Ectodermal cell (in vitro differentiated cells): Measurements from ENCODE around the gene TMEM200A.

Experiments
- H3K27ac ChIP-seq: 2 replicates; pipeline ENCODE4 v1.7.0; 2013; ENCODE audit warnings: mild to moderate bottlenecking, low read depth, low read length; ENCODE audit not compliant: insufficient read depth, poor library complexity, severe bottlenecking
- H3K27me3 ChIP-seq: 2 replicates; pipeline ENCODE4 v1.7.0; 2013; ENCODE audit warnings: mild to moderate bottlenecking, low read length; ENCODE audit not compliant: insufficient read depth, control insufficient read depth, poor library complexity, severe bottlenecking
- H3K36me3 ChIP-seq: one replicate; pipeline ENCODE4 v1.7.0; 2013; ENCODE audit warnings: low read length; ENCODE audit not compliant: control insufficient read depth, insufficient read depth
- H3K4me1 ChIP-seq: one replicate; pipeline ENCODE4 v1.7.0; 2013; ENCODE audit warnings: low read length; ENCODE audit not compliant: control insufficient read depth, insufficient read depth
- H3K4me3 ChIP-seq: 2 replicates; pipeline ENCODE4 v1.7.0; 2013; ENCODE audit warnings: low read depth, low read length, control low read depth; ENCODE audit not compliant: insufficient read depth
- H3K9me3 ChIP-seq: 2 replicates; pipeline ENCODE4 v1.7.0; 2013; ENCODE audit warnings: mild to moderate bottlenecking, low read length, moderate library complexity; ENCODE audit not compliant: control insufficient read depth
- WGBS, 2 experiments: methylation state at CpG; one replicate each; pipeline ENCODE4 v1.1.7; 2013; ENCODE audit warnings: missing lambda C conversion rate in 2 of 2; 5-methylcytosine and 5-hydroxymethylcytosine counted together

Gene TMEM200A

DNA sequence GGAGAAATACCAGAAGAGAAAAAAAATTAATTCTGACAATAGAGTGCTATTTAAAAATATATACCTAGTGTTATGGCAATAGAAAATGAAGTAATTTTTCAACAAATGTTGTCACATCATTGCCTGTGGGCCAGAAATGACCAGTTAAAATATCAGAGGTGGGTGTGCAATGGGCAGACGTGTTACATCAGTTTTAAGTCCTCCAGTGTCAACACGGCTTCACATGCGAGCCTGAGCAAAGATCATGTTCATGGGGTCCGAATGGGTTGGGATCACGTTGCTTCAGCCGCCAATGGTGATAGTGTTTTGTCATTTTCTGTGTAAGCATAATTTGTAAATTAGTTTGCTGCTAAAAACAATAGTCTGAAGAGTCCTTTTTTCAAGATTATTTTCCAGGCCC is 27.5 kb downstream of the TMEM200A start:
- no peaks in the 10 kb centered on the region for H3K9me3 ChIP-seq
- H3K27ac ChIP-seq: no peak overlapping the region
- H3K4me1 ChIP-seq: no peaks in the 10 kb centered on the region
- 94 to 96% methylated on average over 6 of the region's 6 CpGs for WGBS, 2 experiments
- no peaks in the 10 kb centered on the region for H3K36me3 ChIP-seq
- H3K4me3 ChIP-seq: no peak overlapping the region
- no peaks in the 10 kb centered on the region for H3K27me3 ChIP-seq

DNA sequence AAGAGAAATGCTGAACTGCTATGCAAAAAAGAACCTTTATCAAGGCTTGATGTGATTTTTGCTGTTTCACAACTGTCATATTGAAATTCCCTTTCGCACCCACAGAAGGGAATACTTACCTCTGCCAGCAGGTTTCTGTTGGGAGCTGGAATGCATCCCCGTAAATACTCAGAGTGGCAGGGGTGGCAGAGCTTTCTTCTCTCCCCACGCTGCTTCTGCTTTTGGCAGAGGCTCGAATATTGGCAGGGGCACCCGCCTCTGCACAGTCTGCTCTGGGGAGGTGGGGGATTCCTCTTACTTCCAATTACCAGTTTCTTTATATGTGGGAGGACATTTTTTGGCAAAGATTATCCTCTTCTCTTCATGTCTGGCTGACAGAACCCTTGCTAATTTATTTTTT is 28.4 kb downstream of the TMEM200A start:
- no peak overlapping the region for H3K4me3 ChIP-seq
- H3K27ac ChIP-seq: no peak overlapping the region
- no peaks in the 10 kb centered on the region for H3K27me3 ChIP-seq
- no peaks in the 10 kb centered on the region for H3K9me3 ChIP-seq
- H3K36me3 ChIP-seq: no peaks in the 10 kb centered on the region
- H3K4me1 ChIP-seq: no peaks in the 10 kb centered on the region
- WGBS, 2 experiments: 91 to 98% methylated on average over 3 to 5 of the region's 5 CpGs

DNA sequence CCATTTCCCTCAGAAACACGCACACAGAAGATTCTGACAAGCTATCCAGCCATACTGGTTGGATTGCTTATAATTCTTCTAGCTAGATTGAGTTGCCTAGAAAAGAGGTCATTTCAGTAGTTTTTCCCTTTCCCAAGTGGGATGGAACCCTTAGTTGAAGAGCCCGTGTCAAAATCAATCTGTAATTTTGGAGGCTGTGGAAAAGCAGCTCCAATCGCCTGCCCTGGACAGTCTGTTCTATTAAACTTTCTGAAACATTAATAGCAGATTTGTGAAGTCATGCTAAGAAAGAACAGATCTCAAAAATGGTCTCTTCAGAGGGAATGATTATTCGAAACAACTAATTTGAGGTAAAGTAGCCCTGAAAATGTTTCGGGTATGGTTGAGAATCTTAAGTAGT is 29.3 kb downstream of the TMEM200A start:
- H3K27me3 ChIP-seq: no peaks in the 10 kb centered on the region
- no peaks in the 10 kb centered on the region for H3K4me1 ChIP-seq
- 96 to 97% methylated on average over 5 of the region's 5 CpGs for WGBS, 2 experiments
- H3K9me3 ChIP-seq: no peaks in the 10 kb centered on the region
- H3K27ac ChIP-seq: no peak overlapping the region
- no peak overlapping the region for H3K4me3 ChIP-seq
- H3K36me3 ChIP-seq: no peaks in the 10 kb centered on the region

DNA sequence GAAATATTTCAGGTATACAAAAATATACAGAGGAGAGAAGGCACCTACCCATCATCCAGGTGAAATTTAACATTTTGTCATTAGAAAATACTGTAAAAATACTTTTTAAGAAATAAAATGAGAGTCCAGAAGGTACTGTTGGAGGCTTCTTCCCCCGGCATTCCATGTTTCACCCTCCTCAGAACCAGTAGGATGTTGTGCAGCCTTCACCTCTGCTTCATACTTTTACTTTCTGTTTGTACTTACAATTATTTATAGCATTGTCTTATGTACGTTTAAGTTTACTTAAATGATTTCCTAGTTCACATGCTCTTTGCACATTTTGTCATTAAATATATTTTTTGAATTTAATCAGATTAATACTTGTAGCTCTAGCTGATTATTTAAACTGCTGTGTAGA is 30.9 kb downstream of the TMEM200A start:
- no peaks in the 10 kb centered on the region for H3K4me1 ChIP-seq
- WGBS, 2 experiments: 100% methylated on average over 1 to 2 of the region's 2 CpGs
- H3K36me3 ChIP-seq: no peaks in the 10 kb centered on the region
- no peaks in the 10 kb centered on the region for H3K9me3 ChIP-seq
- no peak overlapping the region for H3K27ac ChIP-seq
- H3K4me3 ChIP-seq: no peak overlapping the region
- H3K27me3 ChIP-seq: no peaks in the 10 kb centered on the region

DNA sequence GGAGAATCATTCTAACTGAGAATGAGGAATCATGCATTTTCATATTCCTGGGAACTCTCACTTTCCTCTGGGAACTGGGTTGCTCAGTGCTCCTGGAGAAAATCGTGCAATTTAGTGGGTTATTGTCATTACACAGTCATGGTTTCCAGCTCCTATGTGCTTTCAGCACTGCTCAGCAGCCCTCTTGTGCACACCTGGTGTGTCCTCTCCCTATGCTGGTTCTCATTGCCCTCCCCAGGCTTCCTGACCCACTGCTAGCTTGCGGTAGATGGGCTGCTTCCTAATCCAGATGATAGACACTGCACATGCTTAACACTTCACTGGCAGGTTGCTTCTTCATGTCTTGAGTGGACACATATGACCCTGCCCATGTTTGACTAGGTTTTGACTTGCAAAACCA is 39.7 kb downstream of the TMEM200A start:
- 95 to 98% methylated on average over 2 of the region's 2 CpGs for WGBS, 2 experiments
- H3K36me3 ChIP-seq: no peaks in the 10 kb centered on the region
- no peak overlapping the region for H3K27ac ChIP-seq

DNA sequence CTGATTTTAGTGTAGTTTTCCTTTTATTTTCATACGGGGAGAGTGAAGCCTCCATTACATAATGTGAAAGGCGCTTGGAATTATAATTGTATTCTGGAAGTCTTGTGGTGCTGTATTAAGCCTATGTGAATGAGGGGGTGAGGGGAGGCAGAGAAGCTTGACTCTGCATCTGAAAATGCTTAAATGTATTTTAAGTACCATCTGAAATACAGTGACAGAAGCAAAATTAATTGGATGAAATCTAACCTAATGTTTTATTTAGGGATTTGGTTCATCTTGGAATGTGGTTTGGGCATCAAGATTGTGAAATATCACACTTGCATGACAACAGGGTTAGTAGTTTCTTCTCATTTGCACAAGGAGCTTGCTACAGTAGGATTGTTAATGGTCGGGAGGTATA is 41.2 kb downstream of the TMEM200A start:
- no peaks in the 10 kb centered on the region for H3K27me3 ChIP-seq
- H3K27ac ChIP-seq: no peak overlapping the region
- peaks cover 6% of the 10 kb centered on the region for H3K4me1 ChIP-seq
- WGBS, 2 experiments: 59 to 62% methylated on average over 3 of the region's 3 CpGs
- peaks cover under 1% of the 10 kb centered on the region for H3K36me3 ChIP-seq
- H3K9me3 ChIP-seq: no peaks in the 10 kb centered on the region
- H3K4me3 ChIP-seq: no peak overlapping the region

More for the DNA sequence above, 39.7 kb downstream of the TMEM200A start:
- no peak overlapping the region for H3K4me3 ChIP-seq
- H3K27me3 ChIP-seq: no peaks in the 10 kb centered on the region
- peaks cover 6% of the 10 kb centered on the region for H3K4me1 ChIP-seq
- H3K9me3 ChIP-seq: no peaks in the 10 kb centered on the region

DNA sequence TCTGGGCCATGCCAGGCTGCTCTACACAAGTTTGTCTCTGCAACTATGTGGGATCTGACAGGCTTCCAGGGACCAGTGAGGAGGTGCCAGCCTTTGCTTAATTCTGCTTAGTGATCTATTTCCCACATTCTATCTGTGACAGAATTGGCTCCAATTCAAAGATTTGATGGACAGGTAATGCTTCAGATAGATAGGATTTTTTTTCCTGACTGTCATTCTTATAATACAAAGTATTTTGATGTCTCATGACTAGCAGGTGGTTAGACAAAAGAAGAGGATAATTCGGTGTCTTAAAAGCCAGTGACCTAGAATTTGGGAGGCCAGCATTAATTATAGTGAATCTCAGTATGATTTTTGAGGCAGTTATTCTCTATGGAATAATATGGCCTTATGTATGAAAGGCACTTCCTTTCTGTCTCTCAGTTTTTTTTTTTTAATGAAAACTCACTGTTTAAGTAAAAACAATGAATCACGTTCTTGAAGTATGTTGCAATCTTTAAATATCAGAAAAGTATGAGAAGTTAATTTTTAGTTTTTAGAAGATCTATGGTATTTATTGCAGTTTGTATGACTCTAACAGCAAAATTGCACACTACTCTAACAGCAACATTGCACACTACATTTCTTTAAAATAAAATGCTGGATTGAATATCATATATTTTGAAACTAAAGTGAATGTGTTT is 43.7 kb downstream of the TMEM200A start:
- Histone ChIP-seq H3K9me3 (no peaks in the 10 kb centered on the region), H3K27me3 (no peaks in the 10 kb centered on the region), H3K27ac (no peak overlapping the region), H3K36me3 (peaks cover 3% of the 10 kb centered on the region), H3K4me1 (peaks cover 6% of the 10 kb centered on the region), H3K4me3 (no peak overlapping the region)
- WGBS, 2 experiments: 96 to 97% methylated on average over 1 to 2 of the region's 2 CpGs

DNA sequence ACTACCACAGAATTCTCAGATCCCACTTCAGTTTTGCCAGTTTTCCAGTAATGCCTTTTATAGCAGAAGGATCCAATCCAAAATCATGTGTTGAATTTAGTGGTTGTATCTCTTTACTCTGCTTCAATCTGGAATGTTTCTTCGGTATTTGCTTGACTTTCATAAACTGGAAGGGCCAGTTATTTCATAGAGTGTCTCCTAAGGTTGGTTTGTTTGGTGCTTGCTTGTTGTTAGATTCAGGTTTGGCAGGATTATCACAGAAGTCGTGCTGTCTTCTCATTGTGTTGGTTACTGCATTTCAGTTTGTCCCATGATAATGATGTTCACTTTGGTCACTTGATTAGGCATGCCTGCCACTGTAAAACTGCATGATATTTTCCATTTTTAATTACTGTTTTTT is 45.7 kb downstream of the TMEM200A start:
- Histone ChIP-seq H3K36me3 (peaks cover 3% of the 10 kb centered on the region), H3K4me3 (no peak overlapping the region), H3K27ac (no peak overlapping the region), H3K4me1 (peaks cover 6% of the 10 kb centered on the region), H3K9me3 (no peaks in the 10 kb centered on the region), H3K27me3 (no peaks in the 10 kb centered on the region)
- 91 to 94% methylated on average over 2 of the region's 2 CpGs for WGBS, 2 experiments

DNA sequence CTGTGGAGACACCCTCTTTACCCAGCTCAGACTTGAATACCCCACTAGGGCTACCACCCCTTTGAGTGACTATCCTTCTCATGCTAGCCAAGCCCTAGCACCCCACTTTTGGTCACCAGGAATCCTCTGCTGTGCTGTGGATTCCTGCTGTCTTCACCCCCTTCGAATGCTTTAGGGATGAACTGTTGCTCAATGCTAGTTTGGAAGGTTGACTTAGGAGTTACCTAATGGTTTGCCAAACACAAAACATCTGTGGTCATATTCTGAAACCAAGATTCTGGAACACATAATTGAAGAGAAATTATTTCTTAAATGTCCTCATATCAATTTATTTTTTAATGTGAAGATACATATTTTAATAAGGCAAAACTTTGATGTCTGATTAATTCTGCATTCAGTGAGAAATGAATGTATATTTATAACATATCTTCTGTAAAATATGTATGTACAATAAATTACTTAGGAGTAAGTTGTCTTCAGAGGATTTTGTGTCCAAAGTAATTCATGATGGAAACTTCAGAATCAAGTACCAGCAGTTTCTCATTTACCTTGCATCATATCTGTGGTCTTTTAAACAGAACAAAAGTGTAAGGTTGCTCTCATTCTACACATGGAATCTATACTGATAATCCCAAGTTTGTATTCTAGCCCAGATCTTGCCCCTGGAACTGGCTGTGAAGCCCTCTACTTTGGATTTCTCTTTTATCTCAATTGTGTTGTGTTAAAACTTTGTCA is 46.9 kb downstream of the TMEM200A start:
- 84% methylated on average over 1 of the region's 1 CpG; no CpG with 5 or more reads in 1 of the 2 experiments for WGBS, 2 experiments
- Histone ChIP-seq H3K4me1 (no peaks in the 10 kb centered on the region), H3K4me3 (no peak overlapping the region), H3K27ac (no peak overlapping the region), H3K9me3 (no peaks in the 10 kb centered on the region), H3K27me3 (no peaks in the 10 kb centered on the region), H3K36me3 (peaks cover 3% of the 10 kb centered on the region)

DNA sequence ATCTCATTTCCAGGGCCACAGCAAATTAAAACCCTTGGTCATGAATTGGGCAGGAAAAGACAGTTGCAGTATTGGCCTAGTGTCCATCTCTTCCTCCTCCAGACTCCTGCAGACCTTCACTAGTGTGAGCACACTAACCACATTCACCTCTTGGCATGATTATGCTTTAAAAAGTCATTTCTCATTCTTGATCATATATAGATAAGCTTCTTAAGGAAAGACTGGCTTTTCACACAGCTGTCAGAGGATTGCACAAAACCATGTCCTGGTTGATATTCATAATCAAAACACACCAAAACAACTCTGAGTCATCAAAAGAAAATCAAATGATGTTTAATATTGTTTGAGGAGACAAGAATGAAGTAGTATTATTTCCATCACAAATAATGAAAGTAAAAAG is 52.1 kb downstream of the TMEM200A start:
- no peak overlapping the region for H3K27ac ChIP-seq
- no peaks in the 10 kb centered on the region for H3K36me3 ChIP-seq
- no peaks in the 10 kb centered on the region for H3K27me3 ChIP-seq
- H3K4me3 ChIP-seq: no peak overlapping the region
- no peaks in the 10 kb centered on the region for H3K9me3 ChIP-seq
- H3K4me1 ChIP-seq: no peaks in the 10 kb centered on the region
